Stomach (tissue), 9 donors: Measurements from ENCODE around the gene ZNF654. TPM values are rescaled to one million over a fixed set of nuclear protein-coding genes. Genes with fewer than 3 reads are reported as not detected.

Source experiments
- DNase-seq, 2 donors: peaks; one replicate each; pipeline versions ENCODE4 v3.0.0 to v3.0.0-alpha.2; 2013 to 2019
- H3K27ac ChIP-seq, 5 donors: fragments of 200-600 bp in 4 of 5; sonication (generic) in 4 of 5; one replicate each; pipeline ENCODE4 v1.5.1; 2013 to 2019; ENCODE audit warnings: mild to moderate bottlenecking in 1 of 5, moderate library complexity in 1 of 5
- H3K27me3 ChIP-seq, 3 donors: fragments of 200-600 bp; sonication (generic); one replicate each; pipeline ENCODE4 v1.5.1; 2017 to 2019; ENCODE audit warnings: mixed run types in 1 of 3
- H3K36me3 ChIP-seq, 4 donors: fragments of 200-600 bp; sonication (generic); 1 replicate in 3 of 4; 2 replicates in 1 of 4; pipeline ENCODE4 v1.5.1; 2016 to 2019
- H3K4me1 ChIP-seq, 4 donors: fragments of 200-600 bp; sonication (generic); one replicate each; pipeline ENCODE4 v1.5.1; 2016 to 2019
- H3K4me3 ChIP-seq, 4 donors: fragments of 200-600 bp; sonication (generic) in 3 of 4; one replicate each; pipeline ENCODE4 v1.5.1; 2016 to 2019; ENCODE audit warnings: mild to moderate bottlenecking in 1 of 4
- H3K9me3 ChIP-seq, 4 donors: fragments of 200-600 bp; sonication (generic); one replicate each; pipeline ENCODE4 v1.5.1; 2016 to 2019
- EP300 ChIP-seq: sonication (generic); formaldehyde crosslinking; IDR thresholded peaks from one replicate; pipeline ENCODE4 v1.6.1; 2017; ENCODE audit warnings: antibody characterized with exemption
- POLR2A ChIP-seq, 4 donors: fragments of 450-650 bp; IDR thresholded peaks; one replicate each; pipeline ENCODE4 v1.6.1; 2016; ENCODE audit warnings: antibody characterized with exemption in 4 of 4, control low read depth in 2 of 4, mild to moderate bottlenecking in 1 of 4, moderate library complexity in 1 of 4
- POLR2AphosphoS5 ChIP-seq, 3 donors: sonication (generic); formaldehyde crosslinking; IDR thresholded peaks; one replicate each; pipeline ENCODE4 v1.6.1; 2016; ENCODE audit warnings: antibody characterized with exemption in 3 of 3
- WGBS, 5 donors: extraction: QIAGEN DNeasy Blood & Tissue Kit in 3 of 5; methylation state at CpG; one replicate each; pipeline versions ENCODE4 v1.1.5 to v1.1.7; 2013 to 2018; 5-methylcytosine and 5-hydroxymethylcytosine counted together
- intact Hi-C: fragments of 100-400 bp; cut with DNase I; formaldehyde crosslinking; loops from one replicate; pipeline ENCODE4 v1.15.1; 2023; ENCODE audit warnings: low total_unique reads
- polyA plus RNA-seq, 3 donors: library from polyadenylated mRNA; stranded (reverse); fragments of 200-250 nt; gene quantifications; one replicate each; pipeline ENCODE4 v1.2.3, GENCODE V29; 2013
- total RNA-seq, 5 donors: library from RNA; depleted of rRNA; stranded (reverse); fragments of >200 nt; gene quantifications; one replicate each; pipeline versions ENCODE4 v1.1.0 to v1.2.3, GENCODE V29; 2014 to 2016
- TF ChIP-seq, protein P1 (sequence below), 7 experiments: fragments of 450-650 bp in 4 of 7; fragments of 200-600 bp in 3 of 7; sonication (generic) in 3 of 7; IDR thresholded peaks; one replicate each; pipeline ENCODE4 v1.5.1; 2016 to 2019; ENCODE audit warnings: antibody characterized with exemption in 7 of 7, control low read depth in 2 of 7, mild to moderate bottlenecking in 1 of 7
- donor health status: healthy with polysubstance abuse.
- donor health status: Bipolar disorder and iron deficiency.
- donor health status: healthy.

Gene ZNF654
- total and polyA plus RNA-seq, 8 donors, result 2.6 to 30.7 (median 7.3) TPM

DNA sequence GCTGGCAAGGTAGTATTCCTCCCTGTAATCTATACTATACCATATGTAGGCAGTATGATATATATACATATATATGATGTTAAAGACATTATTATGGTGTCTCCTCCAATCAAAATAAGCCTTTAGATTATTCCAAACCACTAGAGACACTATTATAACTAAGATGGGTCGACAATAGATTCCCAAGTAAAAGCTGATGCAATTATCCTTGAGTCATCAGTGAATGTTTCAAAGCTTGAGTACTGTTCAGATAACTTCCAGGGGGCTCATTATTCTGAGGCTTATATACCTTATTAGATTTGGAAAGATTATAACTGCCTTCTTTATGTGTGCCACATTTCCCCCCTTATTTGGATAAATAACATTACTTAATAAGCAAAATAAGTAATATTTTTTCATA, 78.8 kb downstream of the ZNF654 start:
- no peak for TF ChIP-seq POLR2AphosphoS5 (IDR thresholded peaks at IDR 0.05)
- TF ChIP-seq, protein P1, sequence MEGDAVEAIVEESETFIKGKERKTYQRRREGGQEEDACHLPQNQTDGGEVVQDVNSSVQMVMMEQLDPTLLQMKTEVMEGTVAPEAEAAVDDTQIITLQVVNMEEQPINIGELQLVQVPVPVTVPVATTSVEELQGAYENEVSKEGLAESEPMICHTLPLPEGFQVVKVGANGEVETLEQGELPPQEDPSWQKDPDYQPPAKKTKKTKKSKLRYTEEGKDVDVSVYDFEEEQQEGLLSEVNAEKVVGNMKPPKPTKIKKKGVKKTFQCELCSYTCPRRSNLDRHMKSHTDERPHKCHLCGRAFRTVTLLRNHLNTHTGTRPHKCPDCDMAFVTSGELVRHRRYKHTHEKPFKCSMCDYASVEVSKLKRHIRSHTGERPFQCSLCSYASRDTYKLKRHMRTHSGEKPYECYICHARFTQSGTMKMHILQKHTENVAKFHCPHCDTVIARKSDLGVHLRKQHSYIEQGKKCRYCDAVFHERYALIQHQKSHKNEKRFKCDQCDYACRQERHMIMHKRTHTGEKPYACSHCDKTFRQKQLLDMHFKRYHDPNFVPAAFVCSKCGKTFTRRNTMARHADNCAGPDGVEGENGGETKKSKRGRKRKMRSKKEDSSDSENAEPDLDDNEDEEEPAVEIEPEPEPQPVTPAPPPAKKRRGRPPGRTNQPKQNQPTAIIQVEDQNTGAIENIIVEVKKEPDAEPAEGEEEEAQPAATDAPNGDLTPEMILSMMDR (IDR thresholded peaks at IDR 0.05), result no peak
- TF ChIP-seq EP300, result no peak
- TF ChIP-seq POLR2A (IDR thresholded peaks at IDR 0.05), result no peak
- WGBS, 5 donors, result 84 to 96% (median 90%) methylated on average over 1 of the region's 1 CpG
- Histone ChIP-seq H3K4me3 (no peak overlapping the region), H3K9me3 (no peaks in the 10 kb centered on the region), H3K4me1 (peaks cover 0 to 14% (median 2%) of the 10 kb centered on the region in 4 donors), H3K27ac (no peak overlapping the region), H3K27me3 (no peaks in the 10 kb centered on the region), H3K36me3 (peaks cover 0 to 71% (median 53%) of the 10 kb centered on the region in 4 donors)
- no peak for DNase-seq
- intact Hi-C loops, result no loop called here

DNA sequence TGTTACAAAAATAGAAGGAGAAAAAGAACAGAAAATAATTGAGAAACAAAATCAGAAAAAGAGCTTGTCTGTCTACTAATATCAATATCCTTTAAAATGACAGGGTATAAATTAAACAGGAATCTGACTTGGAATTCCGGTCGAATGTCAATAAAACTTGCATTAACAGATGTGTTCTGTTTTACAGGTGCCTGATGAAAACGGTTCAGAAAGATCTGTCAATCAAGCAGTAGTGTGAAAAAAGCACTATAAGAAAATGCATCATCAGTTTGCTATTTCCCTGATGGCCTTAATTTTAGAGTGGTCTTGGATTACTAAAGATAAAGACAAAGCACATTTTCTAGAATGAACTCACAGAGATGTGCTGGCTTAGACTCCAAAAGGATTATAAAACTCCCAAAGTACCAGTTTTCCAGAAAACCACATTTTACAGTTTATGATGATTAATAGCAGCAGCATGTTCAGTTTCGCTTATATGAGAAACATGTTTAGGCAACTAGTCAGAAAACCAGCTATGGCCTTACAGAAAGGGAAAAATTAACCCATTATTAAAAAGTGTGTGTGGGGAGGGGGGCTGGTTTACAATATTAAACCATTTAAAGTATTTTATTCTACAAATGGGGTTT, 82.5 kb downstream of the ZNF654 start:
- no peak overlapping the region for H3K4me3 ChIP-seq
- H3K36me3 ChIP-seq, result peaks cover 0 to 51% (median 29%) of the 10 kb centered on the region in 4 donors
- H3K27ac ChIP-seq, result no peak overlapping the region
- no peaks in the 10 kb centered on the region for H3K27me3 ChIP-seq
- 31 to 58% (median 46%) methylated on average over 4 of the region's 4 CpGs for WGBS, 5 donors
- no peak for DNase-seq
- H3K4me1 ChIP-seq, result peaks cover 0 to 13% (median 0%) of the 10 kb centered on the region in 4 donors
- intact Hi-C loops, result no loop called here
- no peak for TF ChIP-seq POLR2AphosphoS5 (IDR thresholded peaks at IDR 0.05)
- TF ChIP-seq, protein P1 (IDR thresholded peaks at IDR 0.05), result no peak
- TF ChIP-seq EP300, result no peak
- TF ChIP-seq POLR2A (IDR thresholded peaks at IDR 0.05), result no peak
- H3K9me3 ChIP-seq, result no peaks in the 10 kb centered on the region

DNA sequence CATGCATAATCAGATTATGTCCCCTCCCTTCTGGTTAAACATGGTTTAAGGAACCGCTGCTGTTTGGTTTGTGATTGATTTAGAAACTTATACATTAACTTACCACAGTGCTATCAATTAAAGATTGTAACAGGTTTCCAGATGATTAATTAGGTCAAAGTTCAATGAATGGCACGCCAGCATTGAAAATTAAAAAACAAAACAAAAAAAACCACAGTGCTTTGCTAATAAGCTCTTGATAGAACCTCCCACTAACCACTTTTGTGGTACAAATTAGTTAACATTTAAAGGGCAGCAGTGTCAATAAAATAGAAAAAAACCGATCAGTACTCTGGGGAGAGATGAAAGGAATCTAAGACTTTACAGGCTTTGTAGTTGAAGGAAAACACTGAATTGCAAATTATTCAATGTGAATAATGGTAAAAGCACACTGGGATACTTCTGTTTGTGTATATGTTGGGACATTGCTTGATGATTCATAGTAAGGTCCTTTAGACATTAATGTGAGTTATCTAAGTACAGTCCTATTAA, 83.1 kb downstream of the ZNF654 start:
- Histone ChIP-seq H3K4me1 (peaks cover 0 to 13% (median 0%) of the 10 kb centered on the region in 4 donors), H3K27ac (no peak overlapping the region), H3K4me3 (no peak overlapping the region), H3K27me3 (no peaks in the 10 kb centered on the region), H3K36me3 (peaks cover 0 to 47% (median 25%) of the 10 kb centered on the region in 4 donors), H3K9me3 (no peaks in the 10 kb centered on the region)
- no peak for DNase-seq
- intact Hi-C loops, result no loop called here
- 24 to 48% (median 28%) methylated on average over 3 of the region's 3 CpGs for WGBS, 5 donors
- TF ChIP-seq POLR2AphosphoS5 (IDR thresholded peaks at IDR 0.05), result no peak

DNA sequence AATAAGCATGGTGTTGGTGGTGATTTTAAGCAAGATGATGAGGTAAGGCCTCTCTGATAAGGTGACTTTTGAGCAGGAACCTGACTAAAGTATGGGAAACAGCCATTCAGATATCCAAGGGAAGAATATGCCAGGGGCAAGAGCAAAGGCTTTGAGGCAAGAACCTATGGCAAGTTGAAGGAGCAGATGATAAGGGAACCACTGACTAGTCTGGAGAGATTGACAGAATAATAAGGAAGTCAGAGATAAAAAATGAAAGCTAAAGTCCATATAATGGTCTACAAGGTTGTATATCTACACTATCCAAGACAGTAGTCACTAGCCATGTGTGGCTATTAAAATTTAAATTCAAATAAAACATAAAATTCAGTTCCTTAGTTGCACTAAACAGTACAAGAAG, 88.2 kb downstream of the ZNF654 start:
- no peaks in the 10 kb centered on the region for H3K27me3 ChIP-seq
- TF ChIP-seq, protein P1 (IDR thresholded peaks at IDR 0.05), result no peak
- TF ChIP-seq POLR2A (IDR thresholded peaks at IDR 0.05) (no peak), EP300 (no peak), POLR2AphosphoS5 (IDR thresholded peaks at IDR 0.05) (no peak)
- H3K4me3 ChIP-seq, result no peak overlapping the region
- no peaks in the 10 kb centered on the region for H3K9me3 ChIP-seq
- intact Hi-C loops, result no loop called here
- H3K36me3 ChIP-seq, result peaks cover 0 to 1% (median 0%) of the 10 kb centered on the region in 4 donors
- H3K27ac ChIP-seq, result no peak overlapping the region
- DNase-seq, result no peak
- peaks cover 6 to 33% (median 19%) of the 10 kb centered on the region in 4 donors for H3K4me1 ChIP-seq

DNA sequence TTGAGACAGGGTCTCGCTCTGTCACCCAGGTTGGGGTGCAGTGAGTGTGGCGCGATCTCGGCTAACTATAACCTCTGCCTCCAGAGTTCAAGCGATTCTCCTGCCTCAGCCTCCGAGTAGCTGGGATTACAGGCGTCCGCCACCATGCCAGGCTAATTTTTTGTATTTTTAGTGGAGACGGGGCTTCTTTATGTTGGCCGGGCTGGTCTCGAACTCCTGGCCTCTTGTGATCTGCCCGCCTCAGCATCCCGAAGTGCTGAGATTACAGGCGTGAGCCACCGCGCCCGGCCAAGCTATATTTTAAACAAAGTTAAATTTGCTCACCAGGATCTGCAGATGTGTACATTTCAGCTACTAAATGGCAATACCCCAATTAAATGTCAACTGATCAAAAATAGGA, 89.6 kb downstream of the ZNF654 start:
- 50 to 62% (median 57%) methylated on average over 17 of the region's 17 CpGs for WGBS, 5 donors
- Histone ChIP-seq H3K36me3 (peaks cover 0 to 6% (median 6%) of the 10 kb centered on the region in 4 donors), H3K4me3 (peak overlapping the region; percentile 77 to 87 (median 84)), H3K9me3 (no peaks in the 10 kb centered on the region), H3K4me1 (peaks cover 6 to 42% (median 24%) of the 10 kb centered on the region in 4 donors), H3K27ac (no peak overlapping the region), H3K27me3 (no peaks in the 10 kb centered on the region)
- intact Hi-C loops, result no loop called here
- TF ChIP-seq POLR2A (IDR thresholded peaks at IDR 0.05), result no peak
- TF ChIP-seq, protein P1 (IDR thresholded peaks at IDR 0.05), result no peak
- TF ChIP-seq POLR2AphosphoS5 (IDR thresholded peaks at IDR 0.05), result no peak
- no peak for TF ChIP-seq EP300
- no peak for DNase-seq
